HEK293 (cell line): ENCODE measurements around the gene RFX2.
A peak's percentile ranks its signal among the peaks of the same experiment; 100 is the strongest.

Experiments
- CTCF ChIA-PET: fragments of 350-600 bp; formaldehyde crosslinking; extraction: SDS; loops from one replicate; lab custom pipeline; 2021; ENCODE audit warnings: antibody characterized with exemption; lab: Yijun Ruan, JAX
- POLR2A ChIA-PET: fragments of 300-600 bp; formaldehyde crosslinking; extraction: SDS; loops from one replicate; lab custom pipeline; 2020; ENCODE audit warnings: antibody characterized with exemption, inconsistent platforms; lab: Yijun Ruan, JAX
- H3K27ac ChIP-seq: fragments of 200-500 bp; sonication (Bioruptor generic); 2 replicates; pipeline ENCODE4 v1.5.1; 2014; ENCODE audit warnings: low read depth, low read length, control low read depth, inconsistent platforms; ENCODE audit errors: extremely low read depth
- H3K36me3 ChIP-seq, 2 experiments: fragments of 200-500 bp in 1 of 2; sonication (Bioruptor generic) in 1 of 2; 1 replicate in 1 of 2; 2 replicates in 1 of 2; pipeline ENCODE4 v1.5.1; 2014 to 2017; ENCODE audit warnings: inconsistent platforms in 2 of 2, low read length in 2 of 2; ENCODE audit not compliant: control insufficient read depth in 2 of 2, insufficient read depth in 1 of 2
- H3K4me1 ChIP-seq: fragments of 200-500 bp; sonication (Bioruptor generic); 2 replicates; pipeline ENCODE4 v1.5.1; 2014; ENCODE audit warnings: mild to moderate bottlenecking, low read length, inconsistent platforms; ENCODE audit not compliant: control insufficient read depth, insufficient read depth
- H3K4me3 ChIP-seq: 2 replicates; pipeline ENCODE4 v1.5.1; 2011; ENCODE audit warnings: low read depth, mild to moderate bottlenecking, control low read depth, low read length, moderate library complexity
- H3K9me3 ChIP-seq: fragments of 200-500 bp; sonication (Bioruptor generic); 2 replicates; pipeline ENCODE4 v1.5.1; 2014; ENCODE audit warnings: low read depth, low read length, inconsistent platforms; ENCODE audit not compliant: control insufficient read depth, insufficient read depth
- GLI4 ChIP-seq: fragments of 450-650 bp; formaldehyde crosslinking; IDR thresholded peaks from 2 replicates; pipeline ENCODE4 v1.5.1; 2016; ENCODE audit warnings: missing biosample characterization, missing genetic modification characterization
- OSR2 ChIP-seq: fragments of 450-650 bp; formaldehyde crosslinking; IDR thresholded peaks from 2 replicates; pipeline ENCODE4 v1.5.1; 2016; ENCODE audit warnings: missing biosample characterization, missing genetic modification characterization
- SCRT2 ChIP-seq: fragments of 450-650 bp; formaldehyde crosslinking; IDR thresholded peaks from 2 replicates; pipeline ENCODE4 v1.5.1; 2016; ENCODE audit warnings: missing biosample characterization, missing genetic modification characterization
- TRIM28 ChIP-seq: IDR thresholded peaks from 2 replicates; pipeline ENCODE4 v1.6.1; 2011; ENCODE audit warnings: low read length, control low read depth, borderline replicate concordance
- ZBTB17 ChIP-seq: fragments of 450-650 bp; formaldehyde crosslinking; IDR thresholded peaks from 2 replicates; pipeline ENCODE4 v1.5.1; 2016; ENCODE audit warnings: missing biosample characterization, missing genetic modification characterization
- ZBTB21 ChIP-seq: fragments of 450-650 bp; formaldehyde crosslinking; IDR thresholded peaks from 2 replicates; pipeline ENCODE4 v1.5.1; 2017; ENCODE audit warnings: missing biosample characterization, missing genetic modification characterization
- ZNF175 ChIP-seq: fragments of 450-650 bp; formaldehyde crosslinking; IDR thresholded peaks from 2 replicates; pipeline ENCODE4 v1.5.1; 2016; ENCODE audit warnings: missing biosample characterization, missing genetic modification characterization
- ZNF292 ChIP-seq: fragments of 450-650 bp; formaldehyde crosslinking; IDR thresholded peaks from 2 replicates; pipeline ENCODE4 v1.5.1; 2016; ENCODE audit warnings: low read depth, missing biosample characterization, missing genetic modification characterization, borderline replicate concordance
- ZNF350 ChIP-seq: fragments of 450-650 bp; formaldehyde crosslinking; IDR thresholded peaks from 2 replicates; pipeline ENCODE4 v1.5.0; 2017; ENCODE audit warnings: missing biosample characterization, mild to moderate bottlenecking, missing genetic modification characterization
- ZNF48 ChIP-seq: fragments of 450-650 bp; formaldehyde crosslinking; IDR thresholded peaks from 2 replicates; pipeline ENCODE4 v1.5.1; 2016; ENCODE audit warnings: missing biosample characterization, missing genetic modification characterization
- ZNF560 ChIP-seq: fragments of 450-650 bp; formaldehyde crosslinking; IDR thresholded peaks from 2 replicates; pipeline ENCODE4 v1.5.1; 2017; ENCODE audit warnings: missing biosample characterization, missing genetic modification characterization, borderline replicate concordance
- ZNF626 ChIP-seq: fragments of 450-650 bp; sonication (Bioruptor Pico); formaldehyde crosslinking; IDR thresholded peaks from 2 replicates; pipeline ENCODE4 v1.5.1; 2018; ENCODE audit warnings: missing biosample characterization, missing genetic modification characterization, inconsistent platforms
- TF ChIP-seq, protein P1 (sequence below): fragments of 450-650 bp; formaldehyde crosslinking; IDR thresholded peaks from 2 replicates; pipeline ENCODE4 v1.5.1; 2016; ENCODE audit warnings: missing biosample characterization, missing genetic modification characterization
- TF ChIP-seq, protein P2 (sequence below): fragments of 450-650 bp; formaldehyde crosslinking; IDR thresholded peaks from 2 replicates; pipeline ENCODE4 v1.5.1; 2016; ENCODE audit warnings: missing biosample characterization, missing genetic modification characterization
- TF ChIP-seq, protein P3 (sequence below): fragments of 450-650 bp; formaldehyde crosslinking; IDR thresholded peaks from 2 replicates; pipeline ENCODE4 v1.5.1; 2017; ENCODE audit warnings: missing biosample characterization, mild to moderate bottlenecking, missing genetic modification characterization, moderate library complexity

RFX2 gene

DNA sequence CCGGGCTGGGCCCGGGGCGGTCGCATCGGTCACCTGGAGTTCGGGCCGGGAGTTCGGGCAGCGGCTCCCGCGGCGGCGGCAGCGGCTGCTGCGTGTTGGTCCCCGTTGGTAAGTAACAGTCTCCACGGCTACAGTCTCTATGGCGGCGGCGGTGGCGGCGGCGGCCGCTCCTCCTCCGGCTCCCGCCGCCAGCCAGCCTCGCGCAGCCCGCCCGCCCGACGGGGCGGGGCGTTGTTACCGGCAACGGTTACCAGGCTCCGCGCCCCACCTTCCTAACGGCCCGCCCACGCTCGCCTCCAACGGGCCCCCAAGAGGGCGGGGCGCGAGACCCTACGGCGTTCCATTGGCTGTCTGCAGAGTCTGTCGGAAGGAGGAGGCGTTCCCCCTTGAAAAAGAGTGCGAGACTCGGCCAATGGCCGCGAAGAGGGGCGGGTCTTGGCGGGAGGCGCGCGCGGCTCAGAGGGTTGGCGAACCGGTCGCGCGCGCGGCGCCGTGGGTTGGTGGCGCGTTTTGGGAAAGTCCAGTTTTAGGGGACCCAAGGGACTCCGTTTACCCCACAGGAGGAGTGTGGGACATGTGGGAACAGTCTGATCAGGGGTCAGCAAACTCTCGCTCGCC lies at the start of gene RFX2 (continued):
- TF ChIP-seq, protein P1, sequence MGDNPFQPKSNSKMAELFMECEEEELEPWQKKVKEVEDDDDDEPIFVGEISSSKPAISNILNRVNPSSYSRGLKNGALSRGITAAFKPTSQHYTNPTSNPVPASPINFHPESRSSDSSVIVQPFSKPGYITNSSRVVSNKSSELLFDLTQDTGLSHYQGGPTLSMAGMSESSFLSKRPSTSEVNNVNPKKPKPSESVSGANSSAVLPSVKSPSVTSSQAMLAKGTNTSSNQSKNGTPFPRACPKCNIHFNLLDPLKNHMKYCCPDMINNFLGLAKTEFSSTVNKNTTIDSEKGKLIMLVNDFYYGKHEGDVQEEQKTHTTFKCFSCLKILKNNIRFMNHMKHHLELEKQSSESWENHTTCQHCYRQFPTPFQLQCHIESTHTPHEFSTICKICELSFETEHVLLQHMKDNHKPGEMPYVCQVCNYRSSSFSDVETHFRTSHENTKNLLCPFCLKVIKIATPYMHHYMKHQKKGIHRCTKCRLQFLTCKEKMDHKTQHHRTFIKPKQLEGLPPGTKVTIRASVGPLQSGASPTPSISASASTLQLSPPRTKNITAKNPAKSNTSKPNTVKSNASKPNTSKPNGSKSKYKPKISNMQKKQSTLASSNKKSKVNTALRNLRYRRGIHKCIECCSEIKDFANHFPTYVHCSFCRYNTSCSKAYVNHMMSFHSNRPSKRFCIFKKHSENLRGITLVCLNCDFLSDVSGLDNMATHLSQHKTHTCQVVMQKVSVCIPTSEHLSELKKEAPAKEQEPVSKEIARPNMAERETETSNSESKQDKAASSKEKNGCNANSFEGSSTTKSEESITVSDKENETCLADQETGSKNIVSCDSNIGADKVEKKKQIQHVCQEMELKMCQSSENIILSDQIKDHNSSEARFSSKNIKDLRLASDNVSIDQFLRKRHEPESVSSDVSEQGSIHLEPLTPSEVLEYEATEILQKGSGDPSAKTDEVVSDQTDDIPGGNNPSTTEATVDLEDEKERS (tag by site-specific recombination): no peak
- no peak for TF ChIP-seq ZNF292 (tag by site-specific recombination)

DNA sequence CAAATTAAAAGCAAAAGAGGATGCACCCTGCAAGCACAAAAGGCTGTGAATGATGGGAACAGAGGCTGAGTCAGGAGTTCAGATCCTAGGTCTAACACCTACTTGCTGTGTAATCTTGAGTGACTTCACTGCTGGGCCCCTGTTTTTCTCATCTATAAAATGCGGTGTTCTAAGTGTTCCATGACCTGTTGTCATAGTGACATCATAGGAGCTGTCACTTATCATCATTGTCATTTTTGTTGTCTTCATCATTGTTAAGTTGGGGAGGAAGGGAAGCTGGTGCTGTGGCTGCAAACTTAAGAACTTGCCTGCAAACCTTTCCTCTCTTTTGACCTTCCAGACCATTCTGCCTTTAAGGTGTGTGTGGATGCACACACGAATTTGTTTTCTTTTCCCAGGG lies 45.7 kb upstream of the RFX2 start:
- no peak overlapping the region for H3K4me3 ChIP-seq
- H3K27ac ChIP-seq: no peak overlapping the region
- no peaks in the 10 kb centered on the region for H3K4me1 ChIP-seq
- TF ChIP-seq ZBTB17 (tag by site-specific recombination) (no peak), TRIM28 (no peak), ZNF560 (no peak), ZNF626 (tag by site-specific recombination) (no peak), OSR2 (tag by site-specific recombination) (no peak), ZNF175 (tag by site-specific recombination) (no peak), ZNF350 (tag by site-specific recombination) (no peak), ZBTB21 (0 out of 2 replicates have a peak, but pooled peaks have one; percentile 40), SCRT2 (tag by site-specific recombination) (peak; percentile 23)
- TF ChIP-seq, protein P2, sequence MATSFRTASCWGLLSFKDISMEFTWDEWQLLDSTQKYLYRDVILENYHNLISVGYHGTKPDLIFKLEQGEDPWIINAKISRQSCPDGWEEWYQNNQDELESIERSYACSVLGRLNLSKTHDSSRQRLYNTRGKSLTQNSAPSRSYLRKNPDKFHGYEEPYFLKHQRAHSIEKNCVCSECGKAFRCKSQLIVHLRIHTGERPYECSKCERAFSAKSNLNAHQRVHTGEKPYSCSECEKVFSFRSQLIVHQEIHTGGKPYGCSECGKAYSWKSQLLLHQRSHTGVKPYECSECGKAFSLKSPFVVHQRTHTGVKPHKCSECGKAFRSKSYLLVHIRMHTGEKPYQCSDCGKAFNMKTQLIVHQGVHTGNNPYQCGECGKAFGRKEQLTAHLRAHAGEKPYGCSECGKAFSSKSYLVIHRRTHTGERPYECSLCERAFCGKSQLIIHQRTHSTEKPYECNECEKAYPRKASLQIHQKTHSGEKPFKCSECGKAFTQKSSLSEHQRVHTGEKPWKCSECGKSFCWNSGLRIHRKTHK (tag by site-specific recombination): no peak
- TF ChIP-seq, protein P3, sequence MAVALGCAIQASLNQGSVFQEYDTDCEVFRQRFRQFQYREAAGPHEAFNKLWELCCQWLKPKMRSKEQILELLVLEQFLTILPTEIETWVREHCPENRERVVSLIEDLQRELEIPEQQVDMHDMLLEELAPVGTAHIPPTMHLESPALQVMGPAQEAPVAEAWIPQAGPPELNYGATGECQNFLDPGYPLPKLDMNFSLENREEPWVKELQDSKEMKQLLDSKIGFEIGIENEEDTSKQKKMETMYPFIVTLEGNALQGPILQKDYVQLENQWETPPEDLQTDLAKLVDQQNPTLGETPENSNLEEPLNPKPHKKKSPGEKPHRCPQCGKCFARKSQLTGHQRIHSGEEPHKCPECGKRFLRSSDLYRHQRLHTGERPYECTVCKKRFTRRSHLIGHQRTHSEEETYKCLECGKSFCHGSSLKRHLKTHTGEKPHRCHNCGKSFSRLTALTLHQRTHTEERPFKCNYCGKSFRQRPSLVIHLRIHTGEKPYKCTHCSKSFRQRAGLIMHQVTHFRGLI (tag by site-specific recombination): no peak
- H3K9me3 ChIP-seq: no peaks in the 10 kb centered on the region
- ChIA-PET POLR2A (no interaction called here), CTCF (interaction anchor here (0.9 to 1.2 kb wide), 2 partner anchors 10 to 31 kb away, joined by 3 to 5 read pairs; no protein-coding TSS in a partner anchor)
- no peaks in the 10 kb centered on the region for H3K36me3 ChIP-seq

DNA sequence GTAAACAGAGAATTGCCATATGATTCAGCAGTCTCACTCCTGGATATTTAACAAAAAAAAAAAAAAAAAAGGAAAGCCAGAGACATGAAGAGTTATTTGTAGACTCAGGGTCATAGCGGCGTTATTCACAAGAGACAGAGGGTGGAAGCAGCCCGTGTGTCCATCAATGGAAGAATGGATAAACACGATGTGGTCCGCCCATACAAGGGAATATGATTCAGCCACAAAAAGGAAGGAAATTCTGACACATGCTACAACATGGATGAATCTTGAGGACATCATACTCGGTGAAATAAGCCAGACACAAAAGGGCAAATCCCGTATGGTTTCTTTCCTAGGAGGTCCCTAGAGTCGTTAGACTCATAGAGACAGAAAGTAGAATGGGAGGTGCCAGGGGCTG lies 40.0 kb upstream of the RFX2 start:
- POLR2A ChIA-PET: interaction anchor here (0.7 kb wide), 1 partner anchor 1261 kb away, joined by 6 read pairs; no protein-coding TSS in a partner anchor
- Histone ChIP-seq H3K36me3 (no peaks in the 10 kb centered on the region), H3K4me1 (no peaks in the 10 kb centered on the region), H3K4me3 (no peak overlapping the region), H3K9me3 (no peaks in the 10 kb centered on the region), H3K27ac (no peak overlapping the region)
- CTCF ChIA-PET: interaction anchor here (0.7 kb wide), 2 partner anchors 68 to 70 kb away, joined by 3 to 6 read pairs; no protein-coding TSS in a partner anchor
- no peak for TF ChIP-seq GLI4 (tag by site-specific recombination)
- TF ChIP-seq ZNF48: no peak
- TF ChIP-seq, all 188 proteins: peak for 0
